ENCODE measurements around the gene ACTBL2. TPM values are rescaled to one million over a fixed set of nuclear protein-coding genes. Genes with fewer than 3 reads are reported as not detected.

The ACTBL2 gene
- total RNA-seq, 2 donors from 2014 or later = not detected

DNA sequence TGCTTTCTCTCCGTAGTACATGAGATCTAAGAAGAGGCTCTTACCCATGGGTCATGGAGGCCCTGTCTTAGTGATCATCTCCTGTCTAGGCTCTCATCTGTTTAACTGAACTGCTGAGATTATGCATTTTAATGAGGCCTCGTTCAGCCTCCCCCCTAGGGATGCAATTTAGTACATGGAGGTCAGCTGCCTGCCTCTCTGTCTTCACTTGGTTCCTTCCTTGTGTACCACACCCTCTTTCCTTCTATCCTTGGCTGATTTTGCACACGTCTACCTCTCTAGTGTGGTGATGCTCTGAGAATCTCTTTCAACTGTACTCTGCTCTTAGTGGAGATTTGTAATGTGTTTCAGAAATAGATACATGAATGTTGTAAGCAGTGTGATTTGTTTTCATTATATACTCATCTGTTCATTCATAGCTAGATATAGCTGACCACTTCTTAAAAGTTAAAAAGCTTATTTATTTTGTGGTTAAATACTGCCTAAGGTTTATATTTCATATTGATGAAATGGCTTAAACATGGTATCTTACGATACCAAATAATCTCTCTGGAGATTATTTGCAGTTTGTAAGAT lies 3.5 kb upstream of the ACTBL2 start:
- Histone ChIP-seq H3K4me3 (no peak overlapping the region), H3K9me3 (no peaks in the 10 kb centered on the region), H3K27ac (no peak overlapping the region), H3K36me3 (no peaks in the 10 kb centered on the region), H3K4me1 (replicated peaks) (no peaks in the 10 kb centered on the region), H3K27me3 (replicated peaks; ENCODE audit: insufficient read depth) (no peaks in the 10 kb centered on the region)
- intact Hi-C loops (cut with DNase I) = loop anchor here (10.0 kb wide), 1 partner anchor 161 kb away; no protein-coding TSS in a partner anchor
- TF ChIP-seq, protein P1, sequence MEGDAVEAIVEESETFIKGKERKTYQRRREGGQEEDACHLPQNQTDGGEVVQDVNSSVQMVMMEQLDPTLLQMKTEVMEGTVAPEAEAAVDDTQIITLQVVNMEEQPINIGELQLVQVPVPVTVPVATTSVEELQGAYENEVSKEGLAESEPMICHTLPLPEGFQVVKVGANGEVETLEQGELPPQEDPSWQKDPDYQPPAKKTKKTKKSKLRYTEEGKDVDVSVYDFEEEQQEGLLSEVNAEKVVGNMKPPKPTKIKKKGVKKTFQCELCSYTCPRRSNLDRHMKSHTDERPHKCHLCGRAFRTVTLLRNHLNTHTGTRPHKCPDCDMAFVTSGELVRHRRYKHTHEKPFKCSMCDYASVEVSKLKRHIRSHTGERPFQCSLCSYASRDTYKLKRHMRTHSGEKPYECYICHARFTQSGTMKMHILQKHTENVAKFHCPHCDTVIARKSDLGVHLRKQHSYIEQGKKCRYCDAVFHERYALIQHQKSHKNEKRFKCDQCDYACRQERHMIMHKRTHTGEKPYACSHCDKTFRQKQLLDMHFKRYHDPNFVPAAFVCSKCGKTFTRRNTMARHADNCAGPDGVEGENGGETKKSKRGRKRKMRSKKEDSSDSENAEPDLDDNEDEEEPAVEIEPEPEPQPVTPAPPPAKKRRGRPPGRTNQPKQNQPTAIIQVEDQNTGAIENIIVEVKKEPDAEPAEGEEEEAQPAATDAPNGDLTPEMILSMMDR (IDR thresholded peaks at IDR 0.05) = no peak
- no peak for TF ChIP-seq POLR2A (IDR thresholded peaks at IDR 0.05)
- no peak for TF ChIP-seq POLR2AphosphoS5 (IDR thresholded peaks at IDR 0.05)
- DNase-seq (ENCODE audit: low spot score) = no peak
- 84% methylated on average over 4 of the region's 4 CpGs for WGBS

DNA sequence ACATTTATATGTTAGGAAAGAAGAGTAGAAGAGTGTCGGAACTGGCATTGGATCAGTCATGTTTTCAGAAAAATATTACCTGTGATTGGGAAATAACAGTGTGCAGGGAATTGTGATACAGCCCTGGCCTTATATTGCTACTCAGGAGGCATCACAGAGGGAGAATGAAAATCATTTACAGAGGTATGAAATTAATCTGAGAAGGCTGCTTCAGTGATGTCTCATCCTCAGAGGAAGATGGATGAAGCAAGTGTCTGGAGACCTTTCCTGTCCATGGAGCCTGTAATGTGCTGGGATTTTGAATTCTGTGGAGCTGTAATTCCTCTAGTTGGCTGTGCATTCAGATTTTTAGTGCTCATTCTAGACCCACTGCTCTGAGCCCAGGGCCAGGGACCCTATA lies 3.8 kb downstream of the ACTBL2 start:
- Histone ChIP-seq H3K4me1 (replicated peaks) (no peaks in the 10 kb centered on the region), H3K27ac (no peak overlapping the region), H3K27me3 (replicated peaks; ENCODE audit: insufficient read depth) (no peaks in the 10 kb centered on the region), H3K9me3 (no peaks in the 10 kb centered on the region), H3K4me3 (no peak overlapping the region), H3K36me3 (no peaks in the 10 kb centered on the region)
- TF ChIP-seq POLR2AphosphoS5 (IDR thresholded peaks at IDR 0.05) (no peak), POLR2A (IDR thresholded peaks at IDR 0.05) (no peak)
- TF ChIP-seq, protein P1 (IDR thresholded peaks at IDR 0.05) = no peak
- DNase-seq (ENCODE audit: low spot score) = no peak
- WGBS = 89% methylated on average over 1 of the region's 1 CpG
- intact Hi-C loops (cut with DNase I) = no loop called here

DNA sequence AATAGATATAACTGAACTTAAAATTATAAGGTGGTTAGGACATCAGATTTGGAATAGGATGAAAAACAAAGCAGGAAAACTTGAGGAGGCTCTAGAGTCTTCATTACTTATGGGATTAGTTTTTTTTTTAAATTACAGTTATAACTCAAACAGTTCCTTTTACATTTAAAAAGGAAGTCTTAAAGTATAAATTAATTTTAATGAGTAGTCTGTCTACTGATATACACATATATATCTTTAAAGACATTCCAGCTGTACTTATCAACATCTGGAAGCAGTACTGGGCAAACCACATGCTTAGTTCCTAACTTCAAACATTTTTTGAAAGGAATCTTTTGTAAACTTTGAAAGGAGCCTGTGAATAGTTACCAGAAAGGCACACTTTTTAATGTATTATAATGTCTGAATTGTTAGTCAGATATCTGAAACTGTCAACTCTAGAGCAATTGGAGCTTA lies 6.0 kb downstream of the ACTBL2 start:
- Histone ChIP-seq H3K4me3 (no peak overlapping the region), H3K27me3 (replicated peaks; ENCODE audit: insufficient read depth) (no peaks in the 10 kb centered on the region), H3K27ac (no peak overlapping the region), H3K36me3 (no peaks in the 10 kb centered on the region), H3K4me1 (replicated peaks) (no peaks in the 10 kb centered on the region), H3K9me3 (no peaks in the 10 kb centered on the region)
- no peak for DNase-seq (ENCODE audit: low spot score)
- TF ChIP-seq POLR2A (IDR thresholded peaks at IDR 0.05) (no peak), POLR2AphosphoS5 (IDR thresholded peaks at IDR 0.05) (no peak)
- TF ChIP-seq, protein P1 (IDR thresholded peaks at IDR 0.05) = no peak
- intact Hi-C loops (cut with DNase I) = no loop called here

DNA sequence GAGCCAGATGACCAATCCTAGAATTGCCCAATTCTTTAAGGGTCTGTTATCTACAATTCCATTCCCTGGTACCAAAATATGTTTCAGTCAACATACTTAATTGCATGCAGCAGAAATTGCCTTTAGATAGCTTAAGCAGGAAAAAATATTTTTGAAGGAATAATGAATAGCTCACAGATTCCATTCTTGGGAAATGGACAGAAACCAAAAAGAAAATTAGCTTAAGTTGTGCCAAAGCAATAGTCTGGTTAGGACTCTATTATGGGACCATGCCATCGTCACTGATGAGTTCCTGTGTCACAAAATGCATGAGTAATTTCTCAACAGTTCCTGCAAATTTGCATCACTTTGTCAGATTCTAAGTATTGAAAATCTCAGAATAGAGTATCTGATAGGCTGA lies 12.3 kb downstream of the ACTBL2 start:
- intact Hi-C loops (cut with DNase I) = no loop called here
- no peak overlapping the region for H3K27ac ChIP-seq
- no peaks in the 10 kb centered on the region for H3K27me3 ChIP-seq (replicated peaks; ENCODE audit: insufficient read depth)
- no peaks in the 10 kb centered on the region for H3K4me1 ChIP-seq (replicated peaks)
- TF ChIP-seq POLR2AphosphoS5 (IDR thresholded peaks at IDR 0.05) (no peak), POLR2A (IDR thresholded peaks at IDR 0.05) (no peak)
- TF ChIP-seq, protein P1 (IDR thresholded peaks at IDR 0.05) = no peak
- no peak overlapping the region for H3K4me3 ChIP-seq
- H3K36me3 ChIP-seq = no peaks in the 10 kb centered on the region
- H3K9me3 ChIP-seq = no peaks in the 10 kb centered on the region
- 91% methylated on average over 1 of the region's 1 CpG for WGBS
- no peak for DNase-seq (ENCODE audit: low spot score)

DNA sequence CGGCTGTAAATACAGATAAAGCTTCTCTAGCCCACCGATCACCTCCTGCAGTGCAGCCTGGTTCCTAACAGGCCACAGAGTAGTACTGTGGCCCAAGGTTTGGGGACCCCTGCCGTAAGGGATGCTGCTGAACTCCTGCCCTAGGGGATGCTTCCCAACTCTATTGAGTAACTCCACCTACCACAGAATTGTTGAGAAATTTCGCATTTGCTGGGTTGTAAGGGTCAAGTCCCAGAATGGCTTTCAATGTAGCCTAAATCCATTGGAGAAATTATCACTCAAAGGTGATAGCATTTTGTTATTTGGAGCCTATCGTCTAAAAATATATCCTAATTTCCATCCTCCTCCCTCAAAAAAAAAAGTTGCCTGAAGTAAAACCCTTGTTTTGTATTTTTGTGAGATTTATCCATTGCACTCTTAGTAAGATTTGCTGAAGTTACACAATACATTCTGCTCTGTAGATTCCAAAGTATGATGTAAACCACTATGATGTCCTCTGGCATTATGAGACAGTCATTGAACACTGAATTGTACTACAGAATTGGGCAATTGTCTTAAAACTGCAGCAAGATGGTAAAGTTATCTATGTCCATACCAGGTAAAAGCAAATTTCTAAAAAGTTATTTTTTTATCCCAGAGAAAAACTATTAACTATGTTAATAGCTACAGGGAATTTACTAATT lies 14.0 kb downstream of the ACTBL2 start:
- Histone ChIP-seq H3K27me3 (replicated peaks; ENCODE audit: insufficient read depth) (no peaks in the 10 kb centered on the region), H3K4me1 (replicated peaks) (no peaks in the 10 kb centered on the region), H3K27ac (no peak overlapping the region), H3K9me3 (no peaks in the 10 kb centered on the region), H3K36me3 (no peaks in the 10 kb centered on the region), H3K4me3 (no peak overlapping the region)
- no peak for TF ChIP-seq POLR2A (IDR thresholded peaks at IDR 0.05)
- TF ChIP-seq, protein P1 (IDR thresholded peaks at IDR 0.05) = no peak
- no peak for TF ChIP-seq POLR2AphosphoS5 (IDR thresholded peaks at IDR 0.05)
- no peak for DNase-seq (ENCODE audit: low spot score)
- intact Hi-C loops (cut with DNase I) = no loop called here
- 93% methylated on average over 5 of the region's 5 CpGs for WGBS

All from prostate gland (tissue), 2 donors.